H1 (cell line): ENCODE data around the gene TRAF3IP1. TPM values are rescaled to one million over a fixed set of nuclear protein-coding genes. Genes with fewer than 3 reads are reported as not detected.

ENCODE experiments used
- CHD7 ChIP-seq: fragments of 300-600 bp; sonication (generic); IDR thresholded peaks from 2 replicates; pipeline ENCODE4 v1.7.1; 2012; ENCODE audit warnings: low read length, moderate library complexity, mild to moderate bottlenecking, inconsistent platforms; ENCODE audit not compliant: insufficient replicate concordance
- SIX5 ChIP-seq: IDR thresholded peaks from 2 replicates; pipeline ENCODE4 v1.6.1; 2011; ENCODE audit warnings: mild to moderate bottlenecking, low read depth, low read length
- TCF12 ChIP-seq: IDR thresholded peaks from 2 replicates; pipeline ENCODE4 v1.6.1; 2011; ENCODE audit warnings: low read depth, mild to moderate bottlenecking, low read length
- polyA plus RNA-seq, 7 experiments: library from polyadenylated mRNA; depleted of rRNA in 3 of 7; stranded (reverse) in 5 of 7; unstranded in 2 of 7; fragments of >200 nt in 5 of 7; fragments of 200-250 nt in 2 of 7; gene quantifications; 1 replicate in 5 of 7; 2 replicates in 1 of 7; 4 replicates in 1 of 7; pipeline versions ENCODE4 v1.2.1 to v1.2.3, GENCODE V29; 2011 to 2013; ENCODE audit warnings: missing spikeins in 2 of 7, mixed read lengths in 2 of 7
- total RNA-seq: library from RNA; stranded (reverse); fragmentation: NEBNext Ultra II Directional; extraction: Animal tissue kit (Norgen Biotek cat#: 25700); gene quantifications from 2 replicates; pipeline ENCODE4 v1.2.1, GENCODE V29; 2021

Gene TRAF3IP1
- total and polyA plus RNA-seq, 2 of the 8 experiments (the other 6 are each of a cell fraction or from before 2014, with no cell fraction given): 2.3 to 17.5 TPM

GRCh38 chr2:238295144-238296112, 24.9 kb upstream of the TRAF3IP1 start (continued):
- TF ChIP-seq SIX5: no peak
- no peak for TF ChIP-seq CHD7
- no peak for TF ChIP-seq TCF12
